Mucosa of descending colon (tissue), 3 donors: ENCODE measurements around the gene TGDS. TPM values are rescaled to one million over a fixed set of nuclear protein-coding genes. Genes with fewer than 3 reads are reported as not detected.
A peak's percentile ranks its signal among the peaks of the same experiment; 100 is the strongest.

Experiments used
- ATAC-seq: fragments of 200-7000 bp; cut with Tn5 transposase; one replicate; pipeline ENCODE4 v1.9.1; 2020; ENCODE audit warnings: mild to moderate bottlenecking, moderate library complexity
- DNase-seq, 3 donors: peaks; one replicate each; pipeline ENCODE4 v3.0.0-alpha.2; 2020
- H3K36me3 ChIP-seq: fragments of 200-600 bp; one replicate; pipeline ENCODE4 v1.8.0; 2021; ENCODE audit warnings: low read depth, mild to moderate bottlenecking
- H3K4me1 ChIP-seq: fragments of 200-600 bp; one replicate; pipeline ENCODE4 v1.8.0; 2021; ENCODE audit warnings: low read depth, mild to moderate bottlenecking
- H3K4me3 ChIP-seq: fragments of 200-600 bp; one replicate; pipeline ENCODE4 v1.8.0; 2021; ENCODE audit warnings: mild to moderate bottlenecking
- H3K9me3 ChIP-seq: fragments of 200-600 bp; one replicate; pipeline ENCODE4 v1.8.0; 2021; ENCODE audit warnings: mild to moderate bottlenecking
- CTCF ChIP-seq: fragments of 200-600 bp; IDR thresholded peaks from one replicate; pipeline ENCODE4 v1.8.0; 2022; ENCODE audit warnings: antibody characterized with exemption, mild to moderate bottlenecking
- intact Hi-C, 2 donors: fragments of 100-400 bp; cut with DNase I in 1 of 2; cut with micrococcal nuclease in 1 of 2; formaldehyde crosslinking; loops; one replicate each; pipeline versions ENCODE4 v1.11.0 to v1.11.1; 2022; cut with DNase I, micrococcal nuclease
- total RNA-seq, 3 donors: library from RNA; stranded (reverse); fragmentation: NEBNext Ultra II Directional in 2 of 3; extraction: Animal tissue kit (Norgen Biotek cat#: 25700) in 2 of 3; gene quantifications; one replicate each; pipeline versions ENCODE4 v1.2.1 to v1.2.4, GENCODE V29; 2021 to 2023
- donor health status: DM: no; HTN: no; CAD: no; lungs with moderate emphysema.
- donor health status: DM: no; HTN: no; CAD: no.
- donor health status: DM: no; HTN: yes; CAD: no.

Gene TGDS
- total RNA-seq, 3 donors from 2014 or later: 6.7 to 8.7 (median 7.2) TPM

GRCh38 chr13:94632226-94632980 is 36.5 kb upstream of the TGDS start:
- H3K4me1 ChIP-seq: no peaks in the 10 kb centered on the region
- intact Hi-C loops: no loop called here

GRCh38 chr13:94630858-94631257 is 34.9 kb upstream of the TGDS start:
- H3K9me3 ChIP-seq: no peaks in the 10 kb centered on the region
- no peaks in the 10 kb centered on the region for H3K4me1 ChIP-seq
- no peak for TF ChIP-seq CTCF
- intact Hi-C loops: no loop called here
- no peak for ATAC-seq
- no peaks in the 10 kb centered on the region for H3K36me3 ChIP-seq
- H3K4me3 ChIP-seq: no peak overlapping the region
- DNase-seq: no peak

More at GRCh38 chr13:94632226-94632980, 36.5 kb upstream of the TGDS start:
- TF ChIP-seq CTCF: no peak
- no peaks in the 10 kb centered on the region for H3K9me3 ChIP-seq
- no peak for ATAC-seq
- no peak overlapping the region for H3K4me3 ChIP-seq
- no peaks in the 10 kb centered on the region for H3K36me3 ChIP-seq
- DNase-seq: no peak

GRCh38 chr13:94623316-94623715 is 27.4 kb upstream of the TGDS start:
- DNase-seq (no peak), ATAC-seq (no peak)
- no peak for TF ChIP-seq CTCF
- Histone ChIP-seq H3K9me3 (no peaks in the 10 kb centered on the region), H3K36me3 (no peaks in the 10 kb centered on the region), H3K4me3 (no peak overlapping the region), H3K4me1 (no peaks in the 10 kb centered on the region)
- intact Hi-C loops: no loop called here

- TF ChIP-seq CTCF: no peak
- ATAC-seq (no peak), DNase-seq (no peak)
- no peak overlapping the region for H3K4me3 ChIP-seq
- intact Hi-C loops: no loop called here
- H3K36me3 ChIP-seq: no peaks in the 10 kb centered on the region
- no peaks in the 10 kb centered on the region for H3K4me1 ChIP-seq
- H3K9me3 ChIP-seq: no peaks in the 10 kb centered on the region
Measured at GRCh38 chr13:94622344-94622743, 26.4 kb upstream of the TGDS start.

GRCh38 chr13:94620286-94620896 is 24.4 kb upstream of the TGDS start:
- intact Hi-C loops: no loop called here
- peak; percentile 35 for TF ChIP-seq CTCF
- DNase-seq (peak in 2 of 3 donors; percentile 30 to 51), ATAC-seq (peak; percentile 70)
- Histone ChIP-seq H3K9me3 (no peaks in the 10 kb centered on the region), H3K36me3 (no peaks in the 10 kb centered on the region), H3K4me1 (no peaks in the 10 kb centered on the region), H3K4me3 (no peak overlapping the region)
